LNCaP clone FGC (cell line): Measurements from ENCODE around the gene SORCS2.

Source experiments
- DNase-seq: peaks from one replicate; pipeline ENCODE4 v3.0.0-alpha.2; 2011; ENCODE audit warnings: low read depth
- H3K4me3 ChIP-seq: 2 replicates; pipeline ENCODE4 v1.5.1; 2011; ENCODE audit warnings: mild to moderate bottlenecking, low read depth, low read length, control low read depth
- TF ChIP-seq, protein P1 (sequence below): IDR thresholded peaks from 2 replicates; pipeline ENCODE4 v1.5.1; 2012; ENCODE audit warnings: mild to moderate bottlenecking; ENCODE audit not compliant: control insufficient read depth, insufficient read depth; ENCODE audit errors: extremely low read depth

SORCS2 gene

DNA sequence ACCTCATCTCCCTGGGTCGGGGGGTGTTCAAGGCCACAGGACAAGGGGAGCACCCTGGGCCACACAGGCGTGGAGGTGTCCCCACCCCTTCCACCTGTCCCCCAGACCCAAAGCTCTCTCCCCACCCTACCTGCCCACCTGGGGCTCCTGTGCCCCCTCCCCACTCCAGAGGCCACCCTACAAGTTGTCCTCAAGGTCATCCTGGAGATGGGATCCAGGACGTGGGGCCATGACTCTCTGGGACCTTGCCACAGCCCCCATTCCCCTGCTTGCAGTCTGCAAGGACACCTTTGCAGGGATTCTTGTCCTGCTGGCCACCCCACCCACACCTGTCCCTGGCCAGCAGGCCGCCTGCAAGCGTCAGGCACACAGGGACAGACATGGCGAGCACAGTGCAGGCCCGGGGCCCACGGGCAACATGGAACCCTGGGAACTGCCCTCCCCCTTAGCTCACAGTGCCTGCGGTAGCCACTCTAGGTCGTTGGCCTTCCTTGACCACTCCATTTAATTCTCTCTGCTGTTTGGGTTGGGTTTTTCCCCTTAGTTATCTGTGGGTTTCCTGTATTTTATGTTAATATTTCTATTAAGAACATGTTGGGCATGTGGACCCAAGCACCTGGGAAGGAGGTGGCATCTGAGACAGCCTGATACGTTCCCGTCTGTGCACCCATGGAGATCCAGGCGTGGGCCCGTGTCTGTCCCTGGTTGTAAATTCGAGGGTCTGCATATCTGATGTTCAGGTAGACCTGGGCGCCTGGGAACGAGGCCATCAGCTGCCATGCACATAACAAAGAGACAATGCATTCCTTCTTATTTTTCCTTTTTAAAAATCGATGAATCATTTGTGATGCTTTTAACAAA lies 549.8 kb downstream of the SORCS2 start:
- TF ChIP-seq, protein P1, sequence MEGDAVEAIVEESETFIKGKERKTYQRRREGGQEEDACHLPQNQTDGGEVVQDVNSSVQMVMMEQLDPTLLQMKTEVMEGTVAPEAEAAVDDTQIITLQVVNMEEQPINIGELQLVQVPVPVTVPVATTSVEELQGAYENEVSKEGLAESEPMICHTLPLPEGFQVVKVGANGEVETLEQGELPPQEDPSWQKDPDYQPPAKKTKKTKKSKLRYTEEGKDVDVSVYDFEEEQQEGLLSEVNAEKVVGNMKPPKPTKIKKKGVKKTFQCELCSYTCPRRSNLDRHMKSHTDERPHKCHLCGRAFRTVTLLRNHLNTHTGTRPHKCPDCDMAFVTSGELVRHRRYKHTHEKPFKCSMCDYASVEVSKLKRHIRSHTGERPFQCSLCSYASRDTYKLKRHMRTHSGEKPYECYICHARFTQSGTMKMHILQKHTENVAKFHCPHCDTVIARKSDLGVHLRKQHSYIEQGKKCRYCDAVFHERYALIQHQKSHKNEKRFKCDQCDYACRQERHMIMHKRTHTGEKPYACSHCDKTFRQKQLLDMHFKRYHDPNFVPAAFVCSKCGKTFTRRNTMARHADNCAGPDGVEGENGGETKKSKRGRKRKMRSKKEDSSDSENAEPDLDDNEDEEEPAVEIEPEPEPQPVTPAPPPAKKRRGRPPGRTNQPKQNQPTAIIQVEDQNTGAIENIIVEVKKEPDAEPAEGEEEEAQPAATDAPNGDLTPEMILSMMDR, result no peak
- H3K4me3 ChIP-seq, result no peak overlapping the region
- no peak for DNase-seq

DNA sequence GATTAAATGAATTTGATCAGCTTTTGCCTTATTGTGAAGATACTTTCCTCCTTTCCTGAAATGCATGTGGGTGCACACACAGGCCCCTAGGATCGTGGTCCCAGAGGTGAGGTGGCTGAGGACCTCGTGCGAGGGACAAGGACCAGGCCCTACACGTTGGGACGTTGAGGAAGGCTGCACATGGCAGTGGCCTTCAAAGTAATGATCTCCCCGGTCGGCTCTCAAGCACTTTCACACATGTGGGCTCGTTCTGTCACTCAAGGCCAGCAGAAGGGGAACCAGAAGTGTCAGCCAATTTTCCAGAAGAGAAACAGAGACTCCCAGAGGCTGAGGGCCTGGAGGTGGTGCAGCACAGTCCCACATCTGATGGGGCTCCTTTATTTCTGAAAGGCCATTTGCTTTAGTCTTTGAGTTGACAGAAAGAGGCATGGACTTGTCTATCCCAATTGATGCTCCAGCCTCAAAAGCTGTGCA lies 550.5 kb downstream of the SORCS2 start:
- TF ChIP-seq, protein P1, result no peak
- no peak overlapping the region for H3K4me3 ChIP-seq
- no peak for DNase-seq

GRCh38 chr4:7744142-7744804 lies 551.9 kb downstream of the SORCS2 start:
- H3K4me3 ChIP-seq, result no peak overlapping the region
- no peak for DNase-seq
- TF ChIP-seq, protein P1, result no peak

GRCh38 chr4:7745301-7745885 lies 553.1 kb downstream of the SORCS2 start:
- TF ChIP-seq, protein P1, result no peak

GRCh38 chr4:7746351-7747061 lies 554.2 kb downstream of the SORCS2 start:
- TF ChIP-seq, protein P1, result no peak
- DNase-seq, result no peak
- H3K4me3 ChIP-seq, result no peak overlapping the region

More at GRCh38 chr4:7745301-7745885, 553.1 kb downstream of the SORCS2 start:
- no peak for DNase-seq
- H3K4me3 ChIP-seq, result no peak overlapping the region

GRCh38 chr4:7747062-7747385 lies 554.7 kb downstream of the SORCS2 start:
- DNase-seq, result no peak
- TF ChIP-seq, protein P1, result no peak
- no peak overlapping the region for H3K4me3 ChIP-seq
